Skeletal muscle cell (primary cell): ENCODE results near the gene NAMPT.
"Not testable (repeated sequence)": the region's sequence is repeated elsewhere in the genome, so short reads cannot be mapped to it uniquely, and the experiment has no call there.

Source experiments
- DNase-seq: peaks from one replicate; pipeline ENCODE4 v3.0.0-alpha.2; 2010; ENCODE audit warnings: low read depth
- H3K4me3 ChIP-seq: 2 replicates; pipeline ENCODE4 v1.5.1; 2011; ENCODE audit warnings: low read depth, mild to moderate bottlenecking, control low read depth, low read length, moderate library complexity

The NAMPT gene

DNA sequence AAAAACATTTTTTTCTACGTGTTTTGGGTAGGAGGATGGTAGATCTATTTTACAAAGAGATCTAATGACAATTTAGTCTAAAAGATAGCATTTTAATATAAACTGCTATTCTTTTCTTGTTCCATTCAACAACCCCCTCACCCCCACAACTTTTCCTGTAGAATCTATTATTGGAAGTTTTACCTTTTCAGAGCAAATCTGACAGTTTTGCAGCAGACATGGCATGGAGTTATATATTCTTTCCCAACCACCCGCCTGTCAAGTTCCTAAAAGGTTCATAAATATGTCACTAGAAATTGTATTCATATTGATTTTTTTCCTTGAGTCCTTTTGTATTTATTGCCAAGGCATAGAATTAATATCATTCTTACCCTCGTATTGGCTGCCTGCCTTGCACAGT, 21.5 kb upstream of the NAMPT start:
- DNase-seq: no peak
- no peak overlapping the region for H3K4me3 ChIP-seq

DNA sequence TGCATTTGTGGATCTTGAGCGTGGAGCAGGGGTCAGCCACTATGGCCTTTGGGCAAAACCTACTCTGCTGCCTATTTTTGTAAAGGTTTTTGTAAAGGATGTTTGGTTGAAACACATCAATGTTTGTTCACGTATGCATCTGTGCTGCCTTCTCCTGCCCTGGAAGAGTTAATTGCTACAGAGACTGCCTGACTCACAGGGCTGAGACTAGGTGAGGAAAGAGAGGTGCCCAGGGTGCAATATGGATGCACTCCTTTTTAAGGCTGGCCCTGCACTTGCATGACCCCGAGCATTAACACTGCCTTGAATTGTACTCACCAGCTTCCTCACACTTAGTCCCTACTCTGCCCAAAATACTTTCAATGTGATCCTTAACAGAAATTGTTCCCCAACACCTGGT, 20.9 kb upstream of the NAMPT start:
- H3K4me3 ChIP-seq: no peak overlapping the region
- no peak for DNase-seq

DNA sequence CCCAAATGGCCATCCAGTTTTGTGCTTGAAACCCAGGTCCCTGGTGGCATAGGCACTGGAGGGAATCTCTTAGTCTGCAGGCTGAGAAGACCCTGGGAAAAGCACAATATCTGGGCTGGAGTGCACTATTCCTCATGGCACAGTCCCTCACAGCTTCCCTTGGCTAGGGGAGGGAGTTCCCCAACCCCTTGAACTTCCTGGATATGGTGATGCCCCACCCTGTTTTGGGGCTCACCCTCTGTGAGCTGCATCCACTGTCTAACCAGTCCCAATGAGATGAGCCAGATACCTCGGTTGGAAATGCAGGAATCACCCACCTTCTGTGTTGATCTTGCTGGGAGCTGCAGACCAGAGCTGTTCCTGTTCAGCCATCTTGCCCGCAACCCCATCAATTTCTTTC, 19.8 kb upstream of the NAMPT start:
- DNase-seq: no peak
- H3K4me3 ChIP-seq: no peak overlapping the region

DNA sequence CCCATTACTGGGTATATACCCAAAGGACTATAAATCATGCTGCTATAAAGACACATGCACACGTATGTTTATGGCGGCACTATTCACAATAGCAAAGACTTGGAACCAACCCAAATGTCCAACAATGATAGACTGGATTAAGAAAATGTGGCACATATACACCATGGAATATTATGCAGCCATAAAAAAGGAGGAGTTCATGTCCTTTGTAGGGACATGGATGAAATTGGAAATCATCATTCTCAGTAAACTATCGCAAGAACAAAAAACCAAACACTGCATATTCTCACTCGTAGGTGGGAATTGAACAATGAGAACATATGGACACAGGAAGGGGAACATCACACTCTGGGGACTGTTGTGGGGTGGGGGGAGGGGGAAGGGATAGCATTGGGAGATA, 13.8 kb upstream of the NAMPT start:
- not testable (repeated sequence) for H3K4me3 ChIP-seq, DNase-seq

DNA sequence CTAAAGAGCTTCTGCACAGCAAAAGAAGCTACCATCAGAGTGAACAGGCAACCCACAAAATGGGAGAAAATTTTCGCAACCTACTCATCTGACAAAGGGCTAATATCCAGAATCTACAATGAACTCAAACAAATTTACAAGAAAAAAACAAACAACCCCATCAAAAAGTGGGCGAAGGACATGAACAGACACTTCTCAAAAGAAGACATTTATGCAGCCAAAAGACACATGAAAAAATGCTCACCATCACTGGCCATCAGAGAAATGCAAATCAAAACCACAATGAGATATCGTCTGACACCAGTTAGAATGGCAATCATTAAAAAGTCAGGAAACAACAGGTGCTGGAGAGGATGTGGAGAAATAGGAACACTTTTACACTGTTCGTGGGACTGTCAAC, 13.4 kb upstream of the NAMPT start:
- not testable (repeated sequence) for H3K4me3 ChIP-seq, DNase-seq

DNA sequence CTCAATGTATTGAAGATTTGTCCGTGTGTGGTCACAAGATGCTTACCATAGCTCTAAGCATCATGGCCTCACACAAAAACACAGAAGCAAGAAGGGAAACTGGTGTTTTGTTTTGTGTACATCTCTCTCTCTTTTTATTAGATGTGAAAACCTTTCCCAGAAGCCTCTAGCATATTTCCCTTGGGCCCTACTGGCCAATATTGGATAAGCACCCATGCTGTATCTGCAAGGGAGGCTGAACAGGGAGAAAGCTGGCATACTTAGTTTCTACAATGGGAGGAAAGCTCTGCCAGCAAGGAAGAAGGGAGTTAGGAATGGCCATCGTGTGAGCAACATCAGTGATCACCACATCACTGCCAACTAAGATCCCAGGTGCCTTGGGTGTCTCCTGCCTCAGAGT, 9.6 kb upstream of the NAMPT start:
- DNase-seq: no peak
- H3K4me3 ChIP-seq: no peak overlapping the region

DNA sequence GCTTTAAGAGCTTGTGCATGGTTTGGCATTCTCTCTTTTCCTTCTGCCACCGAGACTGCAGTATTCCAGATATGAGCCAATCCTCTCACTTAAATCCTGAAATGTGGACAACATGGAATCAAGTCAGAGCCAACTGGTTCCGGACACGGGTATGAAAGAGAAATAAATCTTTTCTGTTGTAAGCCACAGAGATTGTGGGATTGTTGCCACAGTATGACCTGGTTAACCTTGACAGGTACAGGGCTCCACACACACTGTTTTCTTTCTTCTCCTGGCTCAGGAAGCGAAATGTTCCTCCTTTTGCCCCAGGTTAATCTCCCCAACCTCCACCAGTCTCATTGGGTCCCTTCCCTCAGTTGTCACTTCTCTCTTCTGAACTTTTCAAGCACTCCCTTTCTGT, 6.5 kb upstream of the NAMPT start:
- no peak for DNase-seq
- H3K4me3 ChIP-seq: no peak overlapping the region

DNA sequence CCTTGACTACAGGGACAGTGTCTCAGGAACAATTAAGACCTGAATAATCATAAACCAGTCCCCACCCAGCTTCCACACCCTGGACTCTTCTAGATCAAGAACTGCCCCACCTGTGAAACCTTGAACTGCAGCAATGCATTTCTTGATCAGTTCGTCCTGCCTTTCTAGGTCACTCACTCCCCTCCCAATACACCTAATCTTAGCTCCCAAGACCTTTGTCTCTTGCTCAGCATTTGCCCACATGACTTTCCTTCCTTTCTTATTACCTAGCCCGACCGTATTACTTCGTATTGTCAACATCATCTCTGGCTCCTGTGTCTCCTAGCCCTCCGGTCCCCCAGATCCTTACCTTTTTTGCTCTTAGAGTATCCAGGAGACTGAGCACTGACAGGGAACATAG, 5.5 kb upstream of the NAMPT start:
- no peak for DNase-seq
- H3K4me3 ChIP-seq: no peak overlapping the region

DNA sequence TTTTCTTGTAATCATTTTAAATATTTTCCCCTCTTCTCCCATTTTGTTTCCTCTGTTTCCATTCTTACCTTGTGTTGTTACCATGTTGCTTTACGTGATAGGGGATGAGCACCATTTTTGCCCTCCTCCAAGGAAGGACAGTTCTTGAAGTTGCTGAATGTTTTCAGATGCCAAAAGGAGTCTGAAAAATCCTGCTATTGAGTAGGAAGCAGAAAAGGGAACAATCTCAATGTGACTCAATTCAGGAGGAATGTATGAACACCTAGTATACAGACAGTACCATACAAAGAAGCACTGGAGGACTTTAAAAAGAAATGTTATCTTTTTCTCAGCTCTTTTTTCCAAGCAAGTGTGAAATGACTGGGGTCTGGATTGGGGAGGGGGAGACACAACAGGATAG, 5.1 kb upstream of the NAMPT start:
- no peak for DNase-seq
- H3K4me3 ChIP-seq: no peak overlapping the region

DNA sequence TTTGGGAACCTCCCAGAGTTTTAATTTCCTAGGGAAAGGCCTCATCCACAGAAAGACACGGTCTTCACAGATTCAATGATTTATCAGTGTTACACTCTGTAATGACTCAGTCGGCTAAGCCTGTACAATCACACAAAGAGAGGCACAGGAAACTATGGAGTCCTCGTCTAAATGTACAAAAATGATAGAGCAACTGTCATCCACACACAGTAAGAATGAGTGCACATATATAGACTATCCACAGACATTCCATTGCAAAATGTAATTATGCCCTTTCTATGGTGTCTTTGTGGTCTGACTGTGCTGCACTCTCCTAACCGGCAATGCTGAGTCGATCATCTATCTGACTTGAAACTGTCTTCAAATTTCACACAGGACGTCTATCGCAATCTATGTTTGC, 3.5 kb upstream of the NAMPT start:
- DNase-seq: no peak
- H3K4me3 ChIP-seq: no peak overlapping the region

DNA sequence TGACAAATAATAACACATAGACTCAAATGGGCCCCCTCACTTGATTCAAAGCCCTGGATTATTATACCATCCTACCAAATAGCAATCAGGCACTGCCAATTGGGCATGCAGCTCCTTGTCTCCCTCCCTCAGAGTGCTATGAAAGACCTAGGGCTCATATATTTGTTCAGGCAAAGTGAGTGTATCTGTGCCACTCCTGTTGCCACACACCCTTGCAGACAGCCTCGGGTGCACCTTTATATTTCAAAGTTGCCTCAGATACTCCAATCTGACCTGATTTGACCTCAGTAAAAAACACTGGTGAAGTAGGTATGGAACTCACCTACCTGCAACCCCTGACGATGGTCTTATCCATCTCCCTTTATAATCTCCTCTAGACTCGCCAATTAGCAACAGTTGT, 3.0 kb upstream of the NAMPT start:
- H3K4me3 ChIP-seq: no peak overlapping the region

DNA sequence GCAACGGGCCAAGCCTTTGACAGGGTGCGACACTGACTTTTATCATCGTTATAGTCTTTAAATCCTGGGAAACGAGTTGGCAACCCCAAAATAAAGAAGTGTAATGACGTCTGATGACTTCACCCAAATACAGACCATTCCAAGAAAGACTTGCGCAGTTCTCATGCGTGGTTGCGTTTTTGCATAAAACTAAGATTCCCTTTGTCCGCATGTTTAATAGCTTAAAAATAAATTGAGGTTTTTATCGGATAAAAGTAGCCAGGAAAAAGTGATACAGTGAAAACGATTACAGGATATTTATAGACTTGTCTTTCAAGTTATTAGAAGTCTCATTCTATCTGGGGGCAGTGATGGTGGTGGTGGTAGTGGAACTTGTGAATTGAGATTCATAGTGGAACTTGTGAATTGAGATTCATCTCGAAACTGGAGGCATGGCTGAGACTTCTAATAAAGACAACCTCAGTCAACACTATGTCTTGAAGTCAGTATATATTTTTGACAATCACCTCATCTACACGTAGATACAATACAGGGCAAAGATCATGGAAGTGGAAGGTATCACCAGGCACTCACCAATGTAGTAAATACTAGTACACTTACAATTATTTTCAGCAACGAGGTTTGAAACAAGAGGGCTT, 1.2 kb upstream of the NAMPT start:
- peak overlapping the region; percentile 86 for H3K4me3 ChIP-seq
- DNase-seq: no peak

More for the DNA sequence above, 3.0 kb upstream of the NAMPT start:
- DNase-seq: no peak

DNA sequence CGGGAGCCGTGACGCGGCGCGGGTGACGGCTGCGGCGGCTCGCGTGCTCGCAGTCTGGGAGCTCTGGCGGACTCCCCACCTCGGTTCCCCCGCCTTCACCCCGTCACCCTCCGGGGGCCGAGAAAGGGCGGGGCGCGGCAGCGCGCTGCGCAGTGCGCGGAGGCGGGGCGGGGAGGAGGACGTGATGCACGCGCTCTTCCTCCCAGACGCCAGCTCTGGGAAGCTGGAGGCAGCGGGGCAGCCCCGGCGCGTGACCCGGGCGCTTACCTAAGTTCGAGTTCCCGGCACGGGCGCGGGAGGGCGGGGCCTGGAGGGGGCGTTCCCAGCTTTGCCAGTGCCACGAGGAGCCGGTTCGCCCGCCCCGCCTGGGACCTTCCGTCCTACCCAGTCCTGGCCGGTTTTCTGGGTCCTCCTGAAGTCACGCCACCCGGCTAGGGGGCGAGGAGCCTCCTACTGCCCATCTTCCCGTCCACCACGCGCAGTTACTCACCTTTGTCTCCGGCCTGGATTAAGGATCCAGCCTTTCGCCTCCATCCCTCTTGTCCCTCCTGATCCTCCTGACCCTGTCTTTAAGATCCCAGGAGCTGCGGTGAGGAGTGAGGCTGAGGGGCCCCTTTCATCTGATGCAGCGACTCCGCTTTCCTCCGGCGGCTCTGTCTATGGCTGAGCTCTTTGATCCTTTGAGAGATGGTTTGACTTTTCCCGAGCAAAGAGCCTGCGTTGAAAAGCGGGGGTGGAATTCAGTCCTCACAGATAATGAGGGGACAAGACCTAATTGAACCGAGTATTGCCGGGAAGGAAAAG, 470 bp upstream of the NAMPT start:
- peak; percentile 96 for DNase-seq
- peak overlapping the region; percentile 86 for H3K4me3 ChIP-seq

DNA sequence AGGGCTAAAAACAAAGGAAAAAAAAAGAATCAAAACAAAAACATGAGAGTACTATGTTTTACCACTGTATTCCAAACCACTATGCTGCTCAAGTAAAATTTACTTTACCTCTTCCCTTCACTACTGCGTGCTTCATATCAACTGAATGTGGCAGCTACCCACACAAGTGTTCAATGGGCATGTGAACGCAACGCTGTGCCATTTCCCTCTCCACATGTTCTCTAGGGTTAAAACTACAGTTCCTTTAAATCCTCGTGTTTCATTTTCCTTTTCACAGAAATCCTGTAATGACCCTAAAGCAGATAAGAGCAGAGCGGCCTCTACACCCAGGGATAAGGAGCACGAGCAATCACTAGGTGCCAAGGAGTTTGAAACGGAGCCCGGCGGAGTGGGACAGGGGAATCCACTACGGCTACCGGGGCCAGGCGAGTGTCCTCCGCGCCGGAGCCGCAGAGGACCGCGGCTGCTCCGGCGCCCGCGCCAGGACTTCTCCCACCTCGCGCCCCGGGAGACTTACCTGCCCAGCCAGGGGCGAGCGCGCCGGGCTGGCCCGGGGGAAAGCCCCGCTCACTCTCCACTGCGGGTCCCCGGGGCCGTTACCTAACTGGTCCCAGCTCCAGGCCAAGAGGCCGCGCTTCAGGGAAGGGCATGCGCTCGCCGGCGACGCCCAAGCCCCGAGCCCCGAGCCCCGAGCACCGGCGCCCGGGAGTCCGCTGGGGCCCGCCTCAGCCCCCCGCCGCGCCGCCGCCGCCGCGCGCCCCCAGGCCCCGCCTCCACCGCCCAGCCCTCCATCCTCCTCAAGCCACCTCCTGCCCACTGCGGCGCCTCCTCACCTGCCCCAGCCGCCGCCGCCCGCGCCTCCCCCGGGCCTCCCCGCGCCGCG, 711 bp downstream of the NAMPT start:
- DNase-seq: no peak
- peak overlapping the region; percentile 86 for H3K4me3 ChIP-seq

DNA sequence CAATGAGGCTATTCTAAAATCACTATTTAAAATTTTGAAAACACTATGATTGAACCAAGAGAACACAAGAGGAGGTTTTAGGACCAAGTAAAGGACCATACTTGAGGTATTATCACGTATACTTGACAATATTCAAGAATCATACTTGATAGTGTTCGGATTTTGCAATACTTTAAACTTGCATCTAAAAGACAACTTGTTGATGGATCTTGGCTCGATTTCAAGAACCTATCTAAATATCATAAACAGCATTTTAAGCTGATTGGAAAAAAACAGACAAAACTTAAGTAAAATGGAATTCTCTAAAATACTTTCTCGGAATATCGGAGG, 1.3 kb downstream of the NAMPT start:
- DNase-seq: no peak
- H3K4me3 ChIP-seq: peak overlapping the region; percentile 86

DNA sequence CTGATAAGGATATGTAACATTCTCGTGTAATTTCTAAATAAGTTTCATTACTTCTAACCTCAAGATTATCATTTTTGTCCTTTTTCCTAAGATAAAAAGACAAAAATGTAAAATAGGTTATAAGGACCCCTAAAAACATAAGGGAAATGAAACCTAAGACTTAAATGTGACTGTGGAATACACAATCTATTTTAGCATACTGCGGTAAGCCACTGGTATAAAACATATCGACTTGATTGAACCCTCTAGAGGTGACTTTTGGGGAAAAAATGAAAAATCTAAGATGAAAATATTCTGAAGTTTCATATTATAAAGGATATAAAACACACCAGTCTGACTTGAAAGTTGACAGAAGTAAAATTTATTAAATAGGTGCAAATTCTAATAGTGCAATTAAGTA, 1.9 kb downstream of the NAMPT start:
- peak overlapping the region; percentile 86 for H3K4me3 ChIP-seq
- DNase-seq: no peak

DNA sequence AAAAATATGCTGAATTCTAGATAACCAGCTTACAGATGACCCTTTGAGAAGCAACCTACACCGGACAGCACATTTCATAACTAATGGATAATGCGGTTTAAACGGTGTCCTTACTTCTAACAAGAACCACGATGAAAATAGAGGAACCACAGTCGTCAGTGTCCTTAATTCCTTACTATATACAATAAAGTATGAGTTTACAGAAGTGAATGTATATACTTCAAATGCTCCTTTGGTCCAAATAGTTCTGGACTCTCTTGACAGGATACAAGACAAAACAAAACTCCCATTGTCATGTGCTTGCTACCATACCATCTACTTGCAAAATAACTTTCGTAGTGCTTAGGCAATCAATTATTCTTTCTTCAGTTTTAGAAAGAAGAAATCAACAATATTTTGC, 2.4 kb downstream of the NAMPT start:
- DNase-seq: no peak
- H3K4me3 ChIP-seq: peak overlapping the region; percentile 86

DNA sequence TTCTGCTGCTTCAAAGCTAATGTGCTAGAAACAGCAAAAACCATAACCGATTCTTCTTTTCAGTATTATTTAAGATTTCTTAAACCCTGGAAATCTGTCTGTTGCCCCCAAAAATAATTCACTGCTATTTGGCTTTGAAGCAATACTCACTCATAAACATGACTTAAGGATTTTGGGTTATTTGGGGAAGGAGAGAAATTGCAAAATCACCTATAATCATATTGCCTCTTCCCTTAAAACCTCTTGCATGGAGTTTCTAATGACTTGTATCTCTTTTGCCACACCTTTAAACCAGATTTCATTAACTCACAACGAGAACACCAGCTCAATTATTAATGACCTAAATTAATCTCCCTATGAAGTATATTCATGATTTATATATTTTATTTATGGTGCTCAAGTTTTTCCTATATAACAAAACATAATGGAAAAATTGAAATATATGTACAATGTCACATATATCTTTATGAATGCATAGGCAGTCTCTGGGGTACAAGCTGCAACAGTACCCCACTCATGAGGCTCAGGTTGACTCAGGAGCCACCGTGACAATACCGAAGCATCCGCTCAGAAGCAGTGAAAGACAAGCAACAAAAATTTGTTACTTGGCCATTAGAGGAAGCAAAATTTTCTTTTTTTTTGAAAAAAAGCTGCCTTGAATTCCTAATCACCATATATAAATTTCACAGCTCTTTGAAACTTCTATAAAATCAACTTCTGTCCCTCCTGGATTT, 3.0 kb downstream of the NAMPT start:
- no peak overlapping the region for H3K4me3 ChIP-seq
- DNase-seq: no peak

DNA sequence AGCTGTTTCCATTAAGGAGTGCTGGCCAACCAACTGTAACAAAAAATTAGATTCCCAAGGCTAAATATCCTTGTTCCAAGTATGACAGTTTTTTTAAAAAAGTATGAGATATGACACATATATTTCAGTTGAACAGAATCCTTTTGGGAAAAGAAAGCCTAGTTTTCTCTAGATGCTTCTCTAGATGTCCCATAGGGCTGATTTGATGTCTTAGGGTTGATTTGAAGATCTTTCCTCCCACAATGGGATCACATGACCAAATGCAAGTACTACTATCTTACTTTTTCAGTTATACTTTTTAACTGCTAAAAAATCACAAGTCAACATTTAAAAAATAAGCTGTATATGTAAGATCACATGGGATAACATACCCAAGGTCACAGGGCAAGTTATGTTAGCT, 3.7 kb downstream of the NAMPT start:
- H3K4me3 ChIP-seq: no peak overlapping the region
- no peak for DNase-seq
